Caco-2 (cell line): Measurements from ENCODE around the gene FUT8. TPM values are rescaled to one million over a fixed set of nuclear protein-coding genes. Genes with fewer than 3 reads are reported as not detected.

ENCODE experiments used
- BruUV-seq: library from RNA; stranded (reverse); fragments of 400-500 nt; replicated peaks from 2 replicates; lab custom pipeline; 2021; lab: Mats Ljungman, UMichigan
- CTCF ChIA-PET: fragments of 300-600 bp; sonication (Branson Sonifier 250); formaldehyde crosslinking; loops from one replicate; lab custom pipeline; 2022; ENCODE audit warnings: antibody characterized with exemption; lab: Charles Lee
- POLR2A ChIA-PET: fragments of 300-600 bp; sonication (Branson Sonifier 250); formaldehyde crosslinking; loops from one replicate; lab custom pipeline; 2022; ENCODE audit warnings: antibody characterized with exemption; lab: Charles Lee
- DNase-seq, 2 experiments: peaks; one replicate each; pipeline versions ENCODE4 v3.0.0 to v3.0.0-alpha.2; 2020 to 2022
- H3K27me3 ChIP-seq: replicated peaks from 2 replicates; pipeline ENCODE4 v1.6.0; 2011; ENCODE audit warnings: low read length; ENCODE audit not compliant: control insufficient read depth, insufficient read depth
- H3K36me3 ChIP-seq: 2 replicates; pipeline ENCODE4 v1.5.1; 2011; ENCODE audit warnings: low read length; ENCODE audit not compliant: control insufficient read depth, insufficient read depth
- H3K4me1 ChIP-seq: fragments of 250-450 bp; sonication (Bioruptor Pico); 2 replicates; pipeline ENCODE4 v1.5.1; 2020; ENCODE audit warnings: mild to moderate bottlenecking
- H3K4me3 ChIP-seq: 2 replicates; pipeline ENCODE4 v1.5.1; 2011; ENCODE audit warnings: low read depth, mild to moderate bottlenecking, control low read depth, low read length
- H3K9me3 ChIP-seq: fragments of 250-450 bp; sonication (Bioruptor Pico); 2 replicates; pipeline ENCODE4 v1.5.1; 2020; ENCODE audit warnings: mild to moderate bottlenecking, moderate library complexity
- H3K27ac Mint-ChIP-seq: one replicate; pipeline ENCODE4 v1.8.0; 2022; ENCODE audit warnings: mixed read lengths; ENCODE audit not compliant: unreplicated experiment
- H3K27me3 Mint-ChIP-seq: one replicate; pipeline ENCODE4 v1.8.0; 2022; ENCODE audit warnings: mixed read lengths; ENCODE audit not compliant: insufficient read depth, unreplicated experiment
- H3K36me3 Mint-ChIP-seq: one replicate; pipeline ENCODE4 v1.8.0; 2022; ENCODE audit warnings: mild to moderate bottlenecking, mixed read lengths; ENCODE audit not compliant: insufficient read depth, unreplicated experiment
- H3K4me1 Mint-ChIP-seq: one replicate; pipeline ENCODE4 v1.8.0; 2022; ENCODE audit warnings: low read depth, mixed read lengths; ENCODE audit not compliant: unreplicated experiment
- H3K4me3 Mint-ChIP-seq: one replicate; pipeline ENCODE4 v1.8.0; 2022; ENCODE audit warnings: mild to moderate bottlenecking, moderate library complexity, mixed read lengths; ENCODE audit not compliant: unreplicated experiment
- H3K9me3 Mint-ChIP-seq: one replicate; pipeline ENCODE4 v1.8.0; 2022; ENCODE audit warnings: mixed read lengths; ENCODE audit not compliant: unreplicated experiment
- intact Hi-C: fragments of 100-400 bp; cut with micrococcal nuclease; formaldehyde crosslinking; loops from one replicate; pipeline ENCODE4 v1.10.0; 2022; ENCODE audit not compliant: unreplicated experiment
- total RNA-seq: library from RNA; stranded (reverse); gene quantifications from 2 replicates; pipeline ENCODE4 v1.2.3, GENCODE V29; 2022
- TF ChIP-seq, protein P1 (sequence below), 2 experiments: fragments of 200-600 bp in 1 of 2; IDR thresholded peaks; 1 replicate in 1 of 2; 2 replicates in 1 of 2; pipeline versions ENCODE4 v1.5.1 to v1.8.0; 2011 to 2022; ENCODE audit warnings: antibody characterized with exemption in 1 of 2, control low read depth in 1 of 2, inconsistent platforms in 1 of 2, low read depth in 1 of 2, low read length in 1 of 2, mild to moderate bottlenecking in 1 of 2, moderate library complexity in 1 of 2; ENCODE audit not compliant: insufficient read depth in 1 of 2, severe bottlenecking in 1 of 2, unreplicated experiment in 1 of 2

The FUT8 gene
- total RNA-seq, 1 experiment from 2014 or later = 67.1 TPM

DNA sequence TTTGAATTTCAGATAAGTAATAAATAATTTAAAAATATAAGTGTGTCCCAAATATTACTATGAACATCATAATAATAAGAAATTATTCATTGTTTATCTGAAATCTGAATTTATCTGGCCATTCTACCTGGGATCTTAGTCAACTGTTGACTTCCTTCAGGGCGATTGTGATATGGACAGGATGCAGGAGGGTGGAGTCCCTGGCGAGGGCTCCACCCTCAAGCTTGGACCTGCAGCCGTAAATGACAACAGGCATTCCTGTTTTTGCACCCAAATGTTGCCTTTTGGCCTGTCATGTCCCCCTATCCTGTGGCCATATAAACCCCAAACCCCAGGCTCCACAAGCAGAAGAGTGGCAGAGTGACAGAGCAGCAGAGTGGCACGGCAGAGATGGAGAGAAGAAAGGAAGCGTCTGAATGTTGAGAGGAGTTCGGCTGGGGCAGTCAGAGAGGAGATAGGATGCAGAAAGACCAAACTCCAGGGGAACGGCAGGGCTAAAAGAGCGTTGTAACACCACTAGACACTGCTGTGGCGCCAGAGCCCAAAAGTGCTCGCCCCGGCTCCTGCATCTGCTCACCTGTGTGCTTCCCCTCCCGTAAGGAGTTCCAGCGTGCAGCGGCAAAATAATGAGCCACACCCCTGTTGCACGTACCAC is 39.4 kb upstream of the FUT8 start:
- Mint-ChIP-seq H3K4me3 (no peak overlapping the region), H3K9me3 (no peaks in the 10 kb centered on the region), H3K27me3 (no peaks in the 10 kb centered on the region), H3K4me1 (peaks cover 18% of the 10 kb centered on the region), H3K27ac (peak overlapping the region; percentile 12), H3K36me3 (no peaks in the 10 kb centered on the region)
- Histone ChIP-seq H3K4me3 (no peak overlapping the region), H3K9me3 (no peaks in the 10 kb centered on the region), H3K36me3 (no peaks in the 10 kb centered on the region), H3K4me1 (peaks cover 8% of the 10 kb centered on the region; the same call in 1 of the 2 replicates), H3K27me3 (no peaks in the 10 kb centered on the region)
- TF ChIP-seq, protein P1, sequence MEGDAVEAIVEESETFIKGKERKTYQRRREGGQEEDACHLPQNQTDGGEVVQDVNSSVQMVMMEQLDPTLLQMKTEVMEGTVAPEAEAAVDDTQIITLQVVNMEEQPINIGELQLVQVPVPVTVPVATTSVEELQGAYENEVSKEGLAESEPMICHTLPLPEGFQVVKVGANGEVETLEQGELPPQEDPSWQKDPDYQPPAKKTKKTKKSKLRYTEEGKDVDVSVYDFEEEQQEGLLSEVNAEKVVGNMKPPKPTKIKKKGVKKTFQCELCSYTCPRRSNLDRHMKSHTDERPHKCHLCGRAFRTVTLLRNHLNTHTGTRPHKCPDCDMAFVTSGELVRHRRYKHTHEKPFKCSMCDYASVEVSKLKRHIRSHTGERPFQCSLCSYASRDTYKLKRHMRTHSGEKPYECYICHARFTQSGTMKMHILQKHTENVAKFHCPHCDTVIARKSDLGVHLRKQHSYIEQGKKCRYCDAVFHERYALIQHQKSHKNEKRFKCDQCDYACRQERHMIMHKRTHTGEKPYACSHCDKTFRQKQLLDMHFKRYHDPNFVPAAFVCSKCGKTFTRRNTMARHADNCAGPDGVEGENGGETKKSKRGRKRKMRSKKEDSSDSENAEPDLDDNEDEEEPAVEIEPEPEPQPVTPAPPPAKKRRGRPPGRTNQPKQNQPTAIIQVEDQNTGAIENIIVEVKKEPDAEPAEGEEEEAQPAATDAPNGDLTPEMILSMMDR (IDR thresholded peaks at IDR 0.05; ENCODE audit: insufficient read depth in 1 of 2, low read depth in 1 of 2, low read length in 1 of 2, severe bottlenecking in 1 of 2, unreplicated experiment in 1 of 2) = no peak
- CTCF ChIA-PET = no interaction called here
- POLR2A ChIA-PET = no interaction called here
- no peak for DNase-seq
- intact Hi-C loops = no loop called here
- no TSS peak for BruUV-seq

DNA sequence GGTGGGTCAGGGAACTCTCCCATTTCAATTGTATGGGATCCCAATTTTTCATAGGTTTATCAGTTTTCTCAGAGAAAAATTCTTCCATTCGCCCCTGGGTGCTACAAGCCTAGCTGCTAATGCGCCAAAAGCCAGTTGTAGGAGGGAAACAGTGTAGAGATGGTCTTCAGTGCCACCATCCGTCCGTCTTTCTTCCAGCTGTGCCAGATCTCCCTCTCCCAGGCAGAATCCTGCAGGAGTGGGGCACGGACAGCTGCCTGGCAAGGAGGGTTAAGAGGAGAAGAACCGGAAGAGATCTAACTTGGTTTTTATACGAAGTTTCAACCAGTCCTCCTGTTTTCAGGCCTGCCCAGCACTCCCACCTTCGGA is 38.9 kb upstream of the FUT8 start:
- TF ChIP-seq, protein P1 (IDR thresholded peaks at IDR 0.05; ENCODE audit: insufficient read depth in 1 of 2, low read depth in 1 of 2, low read length in 1 of 2, severe bottlenecking in 1 of 2, unreplicated experiment in 1 of 2) = no peak
- intact Hi-C loops = no loop called here
- CTCF ChIA-PET = no interaction called here
- H3K27me3 Mint-ChIP-seq = no peaks in the 10 kb centered on the region
- no peaks in the 10 kb centered on the region for H3K9me3 Mint-ChIP-seq
- no peak for DNase-seq
- Histone ChIP-seq H3K4me3 (no peak overlapping the region), H3K4me1 (peaks cover 8% of the 10 kb centered on the region; the same call in 1 of the 2 replicates), H3K36me3 (no peaks in the 10 kb centered on the region), H3K9me3 (no peaks in the 10 kb centered on the region), H3K27me3 (no peaks in the 10 kb centered on the region)
- peaks cover 18% of the 10 kb centered on the region for H3K4me1 Mint-ChIP-seq
- no peaks in the 10 kb centered on the region for H3K36me3 Mint-ChIP-seq
- H3K27ac Mint-ChIP-seq = peak overlapping the region; percentile 12
- no TSS peak for BruUV-seq
- POLR2A ChIA-PET = no interaction called here
- no peak overlapping the region for H3K4me3 Mint-ChIP-seq

GRCh38 chr14:65377576-65377975 is 35.0 kb upstream of the FUT8 start:
- ChIA-PET CTCF (interaction anchor here (1.0 kb wide), 1 partner anchor 96 kb away, joined by 3 read pairs; no protein-coding TSS in a partner anchor), POLR2A (no interaction called here)
- Histone ChIP-seq H3K4me3 (no peak overlapping the region), H3K27me3 (no peaks in the 10 kb centered on the region), H3K36me3 (no peaks in the 10 kb centered on the region), H3K9me3 (no peaks in the 10 kb centered on the region), H3K4me1 (no peaks in the 10 kb centered on the region)
- Mint-ChIP-seq H3K4me3 (no peak overlapping the region), H3K9me3 (peaks cover 11% of the 10 kb centered on the region), H3K27ac (no peak overlapping the region), H3K27me3 (no peaks in the 10 kb centered on the region), H3K4me1 (peaks cover 10% of the 10 kb centered on the region), H3K36me3 (no peaks in the 10 kb centered on the region)
- intact Hi-C loops = no loop called here
- TF ChIP-seq, protein P1 (IDR thresholded peaks at IDR 0.05; ENCODE audit: insufficient read depth in 1 of 2, low read depth in 1 of 2, low read length in 1 of 2, severe bottlenecking in 1 of 2, unreplicated experiment in 1 of 2) = no peak
- no peak for DNase-seq
- BruUV-seq = no TSS peak
